ENCODE results near the gene KCNJ1.

Gene KCNJ1

GRCh38 chr11:128854841-128855240 lies 12.3 kb downstream of the KCNJ1 start:
- Histone ChIP-seq H3K36me3 (ENCODE audit: control insufficient read depth, insufficient read depth, low read length) (no peaks in the 10 kb centered on the region), H3K4me3 (ENCODE audit: low read depth, low read length) (no peak overlapping the region), H3K4me1 (ENCODE audit: control insufficient read depth, insufficient read depth, low read length) (no peaks in the 10 kb centered on the region), H3K9me3 (ENCODE audit: control insufficient read depth, insufficient read depth, low read length) (no peaks in the 10 kb centered on the region), H3K27me3 (ENCODE audit: control insufficient read depth, insufficient read depth, low read length) (peaks cover 14% of the 10 kb centered on the region), H3K9ac (ENCODE audit: low read depth, low read length) (no peak overlapping the region)

GRCh38 chr11:128853559-128853958 lies 13.5 kb downstream of the KCNJ1 start:
- no peaks in the 10 kb centered on the region for H3K36me3 ChIP-seq (ENCODE audit: control insufficient read depth, insufficient read depth, low read length)
- H3K4me1 ChIP-seq (ENCODE audit: control insufficient read depth, insufficient read depth, low read length), result no peaks in the 10 kb centered on the region
- H3K9ac ChIP-seq (ENCODE audit: low read depth, low read length), result no peak overlapping the region
- H3K9me3 ChIP-seq (ENCODE audit: control insufficient read depth, insufficient read depth, low read length), result no peaks in the 10 kb centered on the region
- no peak overlapping the region for H3K4me3 ChIP-seq (ENCODE audit: low read depth, low read length)
- H3K27me3 ChIP-seq (ENCODE audit: control insufficient read depth, insufficient read depth, low read length), result peaks cover 4% of the 10 kb centered on the region

- no peaks in the 10 kb centered on the region for H3K9me3 ChIP-seq (ENCODE audit: control insufficient read depth, insufficient read depth, low read length)
- no peaks in the 10 kb centered on the region for H3K27me3 ChIP-seq (ENCODE audit: control insufficient read depth, insufficient read depth, low read length)
- no peak overlapping the region for H3K4me3 ChIP-seq (ENCODE audit: low read depth, low read length)
- no peaks in the 10 kb centered on the region for H3K36me3 ChIP-seq (ENCODE audit: control insufficient read depth, insufficient read depth, low read length)
- no peaks in the 10 kb centered on the region for H3K4me1 ChIP-seq (ENCODE audit: control insufficient read depth, insufficient read depth, low read length)
- no peak overlapping the region for H3K9ac ChIP-seq (ENCODE audit: low read depth, low read length)
Measured at GRCh38 chr11:128852327-128853023, 14.6 kb downstream of the KCNJ1 start.

GRCh38 chr11:128848815-128849455 lies 18.2 kb downstream of the KCNJ1 start:
- Histone ChIP-seq H3K4me1 (ENCODE audit: control insufficient read depth, insufficient read depth, low read length) (no peaks in the 10 kb centered on the region), H3K9me3 (ENCODE audit: control insufficient read depth, insufficient read depth, low read length) (no peaks in the 10 kb centered on the region), H3K4me3 (ENCODE audit: low read depth, low read length) (no peak overlapping the region), H3K36me3 (ENCODE audit: control insufficient read depth, insufficient read depth, low read length) (no peaks in the 10 kb centered on the region), H3K9ac (ENCODE audit: low read depth, low read length) (no peak overlapping the region), H3K27me3 (ENCODE audit: control insufficient read depth, insufficient read depth, low read length) (peaks cover 2% of the 10 kb centered on the region)

- Histone ChIP-seq H3K4me1 (ENCODE audit: control insufficient read depth, insufficient read depth, low read length) (no peaks in the 10 kb centered on the region), H3K4me3 (ENCODE audit: low read depth, low read length) (no peak overlapping the region), H3K9ac (ENCODE audit: low read depth, low read length) (no peak overlapping the region), H3K27me3 (ENCODE audit: control insufficient read depth, insufficient read depth, low read length) (peaks cover 2% of the 10 kb centered on the region), H3K9me3 (ENCODE audit: control insufficient read depth, insufficient read depth, low read length) (no peaks in the 10 kb centered on the region), H3K36me3 (ENCODE audit: control insufficient read depth, insufficient read depth, low read length) (no peaks in the 10 kb centered on the region)
Measured at GRCh38 chr11:128846985-128847384, 20.1 kb downstream of the KCNJ1 start.

GRCh38 chr11:128845334-128845780 lies 21.7 kb downstream of the KCNJ1 start:
- Histone ChIP-seq H3K4me3 (ENCODE audit: low read depth, low read length) (no peak overlapping the region), H3K9me3 (ENCODE audit: control insufficient read depth, insufficient read depth, low read length) (no peaks in the 10 kb centered on the region), H3K36me3 (ENCODE audit: control insufficient read depth, insufficient read depth, low read length) (no peaks in the 10 kb centered on the region), H3K27me3 (ENCODE audit: control insufficient read depth, insufficient read depth, low read length) (peaks cover 2% of the 10 kb centered on the region), H3K9ac (ENCODE audit: low read depth, low read length) (no peak overlapping the region), H3K4me1 (ENCODE audit: control insufficient read depth, insufficient read depth, low read length) (no peaks in the 10 kb centered on the region)

GRCh38 chr11:128843198-128843785 lies 23.8 kb downstream of the KCNJ1 start:
- H3K9ac ChIP-seq (ENCODE audit: low read depth, low read length), result no peak overlapping the region
- no peaks in the 10 kb centered on the region for H3K9me3 ChIP-seq (ENCODE audit: control insufficient read depth, insufficient read depth, low read length)
- peaks cover 4% of the 10 kb centered on the region for H3K4me1 ChIP-seq (ENCODE audit: control insufficient read depth, insufficient read depth, low read length)
- H3K36me3 ChIP-seq (ENCODE audit: control insufficient read depth, insufficient read depth, low read length), result no peaks in the 10 kb centered on the region
- no peak overlapping the region for H3K4me3 ChIP-seq (ENCODE audit: low read depth, low read length)
- H3K27me3 ChIP-seq (ENCODE audit: control insufficient read depth, insufficient read depth, low read length), result peaks cover 2% of the 10 kb centered on the region

- H3K4me1 ChIP-seq (ENCODE audit: control insufficient read depth, insufficient read depth, low read length), result peaks cover 4% of the 10 kb centered on the region
- peaks cover 2% of the 10 kb centered on the region for H3K27me3 ChIP-seq (ENCODE audit: control insufficient read depth, insufficient read depth, low read length)
- no peak overlapping the region for H3K9ac ChIP-seq (ENCODE audit: low read depth, low read length)
- H3K9me3 ChIP-seq (ENCODE audit: control insufficient read depth, insufficient read depth, low read length), result no peaks in the 10 kb centered on the region
- no peaks in the 10 kb centered on the region for H3K36me3 ChIP-seq (ENCODE audit: control insufficient read depth, insufficient read depth, low read length)
- H3K4me3 ChIP-seq (ENCODE audit: low read depth, low read length), result no peak overlapping the region
Measured at GRCh38 chr11:128841461-128842072, 25.5 kb downstream of the KCNJ1 start.

- H3K4me1 ChIP-seq (ENCODE audit: control insufficient read depth, insufficient read depth, low read length), result peaks cover 6% of the 10 kb centered on the region
Measured at GRCh38 chr11:128840783-128841182, 26.3 kb downstream of the KCNJ1 start.

GRCh38 chr11:128840137-128840536 lies 27.0 kb downstream of the KCNJ1 start:
- Histone ChIP-seq H3K27me3 (ENCODE audit: control insufficient read depth, insufficient read depth, low read length) (no peaks in the 10 kb centered on the region), H3K9me3 (ENCODE audit: control insufficient read depth, insufficient read depth, low read length) (no peaks in the 10 kb centered on the region), H3K9ac (ENCODE audit: low read depth, low read length) (no peak overlapping the region), H3K4me1 (ENCODE audit: control insufficient read depth, insufficient read depth, low read length) (peaks cover 6% of the 10 kb centered on the region), H3K4me3 (ENCODE audit: low read depth, low read length) (no peak overlapping the region), H3K36me3 (ENCODE audit: control insufficient read depth, insufficient read depth, low read length) (no peaks in the 10 kb centered on the region)

More at GRCh38 chr11:128840783-128841182, 26.3 kb downstream of the KCNJ1 start:
- Histone ChIP-seq H3K4me3 (ENCODE audit: low read depth, low read length) (no peak overlapping the region), H3K9me3 (ENCODE audit: control insufficient read depth, insufficient read depth, low read length) (no peaks in the 10 kb centered on the region), H3K9ac (ENCODE audit: low read depth, low read length) (no peak overlapping the region), H3K36me3 (ENCODE audit: control insufficient read depth, insufficient read depth, low read length) (no peaks in the 10 kb centered on the region), H3K27me3 (ENCODE audit: control insufficient read depth, insufficient read depth, low read length) (peaks cover 2% of the 10 kb centered on the region)

- Histone ChIP-seq H3K9me3 (ENCODE audit: control insufficient read depth, insufficient read depth, low read length) (no peaks in the 10 kb centered on the region), H3K4me3 (ENCODE audit: low read depth, low read length) (no peak overlapping the region), H3K27me3 (ENCODE audit: control insufficient read depth, insufficient read depth, low read length) (no peaks in the 10 kb centered on the region), H3K36me3 (ENCODE audit: control insufficient read depth, insufficient read depth, low read length) (no peaks in the 10 kb centered on the region), H3K9ac (ENCODE audit: low read depth, low read length) (no peak overlapping the region), H3K4me1 (ENCODE audit: control insufficient read depth, insufficient read depth, low read length) (peaks cover 6% of the 10 kb centered on the region)
Measured at GRCh38 chr11:128839081-128839480, 28.0 kb downstream of the KCNJ1 start.

Data from iPS-15b (cell line).